Trophoblast cell (in vitro differentiated cells and primary cell): ENCODE results near the gene EFNA1.

Source experiments
- DNase-seq, 2 donors: peaks; one replicate each; pipeline ENCODE4 v3.0.0-alpha.2; 2016
- H2AFZ ChIP-seq: 2 replicates; pipeline ENCODE4 v1.6.1; 2013; ENCODE audit warnings: low read length, moderate library complexity, mild to moderate bottlenecking; ENCODE audit not compliant: insufficient read depth, poor library complexity
- H2AK5ac ChIP-seq: 2 replicates; pipeline ENCODE4 v1.6.1; 2013; ENCODE audit warnings: mild to moderate bottlenecking, low read length
- H2BK120ac ChIP-seq: 2 replicates; pipeline ENCODE4 v1.6.1; 2013; ENCODE audit warnings: low read length, mild to moderate bottlenecking, moderate library complexity; ENCODE audit not compliant: insufficient read depth, poor library complexity
- H2BK12ac ChIP-seq: 2 replicates; pipeline ENCODE4 v1.6.1; 2013; ENCODE audit warnings: mild to moderate bottlenecking, low read length, moderate library complexity
- H2BK5ac ChIP-seq: 2 replicates; pipeline ENCODE4 v1.6.1; 2013; ENCODE audit warnings: low read length, low read depth, moderate library complexity, mild to moderate bottlenecking; ENCODE audit not compliant: poor library complexity
- H3K14ac ChIP-seq: 2 replicates; pipeline ENCODE4 v1.6.1; 2013; ENCODE audit warnings: mild to moderate bottlenecking, low read length
- H3K18ac ChIP-seq: 2 replicates; pipeline ENCODE4 v1.6.1; 2013; ENCODE audit warnings: mild to moderate bottlenecking, low read length
- H3K23ac ChIP-seq: 2 replicates; pipeline ENCODE4 v1.6.1; 2013; ENCODE audit warnings: low read length
- H3K27ac ChIP-seq: 2 replicates; pipeline ENCODE4 v1.5.1; 2013; ENCODE audit warnings: low read depth, mild to moderate bottlenecking, inconsistent platforms, low read length, moderate library complexity
- H3K27me3 ChIP-seq: 2 replicates; pipeline ENCODE4 v1.6.1; 2013; ENCODE audit warnings: inconsistent platforms, mild to moderate bottlenecking, low read length, moderate library complexity; ENCODE audit not compliant: insufficient read depth
- H3K36me3 ChIP-seq, 2 experiments: 1 replicate in 1 of 2; 2 replicates in 1 of 2; pipeline ENCODE4 v1.6.1; 2013; ENCODE audit warnings: low read length in 2 of 2, mild to moderate bottlenecking in 2 of 2, moderate library complexity in 1 of 2; ENCODE audit not compliant: insufficient read depth in 2 of 2, control insufficient read depth in 1 of 2
- H3K4ac ChIP-seq: 2 replicates; pipeline ENCODE4 v1.6.1; 2013; ENCODE audit warnings: low read depth, mild to moderate bottlenecking, low read length, moderate library complexity
- H3K4me1 ChIP-seq, 2 experiments: 1 replicate in 1 of 2; 2 replicates in 1 of 2; pipeline ENCODE4 v1.6.1; 2013; ENCODE audit warnings: low read length in 2 of 2, mild to moderate bottlenecking in 2 of 2, moderate library complexity in 1 of 2; ENCODE audit not compliant: insufficient read depth in 2 of 2, control insufficient read depth in 1 of 2
- H3K4me2 ChIP-seq: 2 replicates; pipeline ENCODE4 v1.6.1; 2013; ENCODE audit warnings: inconsistent platforms, mild to moderate bottlenecking, low read length, moderate library complexity
- H3K4me3 ChIP-seq: 2 replicates; pipeline ENCODE4 v1.5.1; 2013; ENCODE audit warnings: mild to moderate bottlenecking, low read depth, low read length, inconsistent platforms
- H3K79me1 ChIP-seq: one replicate; pipeline ENCODE4 v1.6.1; 2013; ENCODE audit warnings: low read length
- H3K79me2 ChIP-seq: 2 replicates; pipeline ENCODE4 v1.6.1; 2013; ENCODE audit warnings: low read length, mild to moderate bottlenecking; ENCODE audit not compliant: control insufficient read depth, insufficient read depth, poor library complexity
- H3K9ac ChIP-seq: 2 replicates; pipeline ENCODE4 v1.6.1; 2013; ENCODE audit warnings: mild to moderate bottlenecking, low read length
- H3K9me3 ChIP-seq: 2 replicates; pipeline ENCODE4 v1.6.1; 2013; ENCODE audit warnings: low read depth, mild to moderate bottlenecking, control low read depth, inconsistent platforms, low read length; ENCODE audit not compliant: insufficient read depth
- H4K12ac ChIP-seq: 2 replicates; pipeline ENCODE4 v1.6.1; 2013; ENCODE audit warnings: low read depth, mild to moderate bottlenecking, low read length, moderate library complexity
- H4K8ac ChIP-seq: 2 replicates; pipeline ENCODE4 v1.6.1; 2013; ENCODE audit warnings: low read depth, mild to moderate bottlenecking, low read length, moderate library complexity
- H4K91ac ChIP-seq: one replicate; pipeline ENCODE4 v1.6.1; 2013; ENCODE audit warnings: low read depth, mild to moderate bottlenecking, low read length, moderate library complexity
- WGBS: extraction: QIAGEN DNeasy Blood & Tissue Kit; methylation state at CpG from one replicate; pipeline ENCODE4 v1.1.7; 2013; ENCODE audit warnings: missing lambda C conversion rate; ENCODE audit not compliant: insufficient read length, insufficient coverage; ENCODE audit errors: extremely low coverage; 5-methylcytosine and 5-hydroxymethylcytosine counted together

The EFNA1 gene

DNA sequence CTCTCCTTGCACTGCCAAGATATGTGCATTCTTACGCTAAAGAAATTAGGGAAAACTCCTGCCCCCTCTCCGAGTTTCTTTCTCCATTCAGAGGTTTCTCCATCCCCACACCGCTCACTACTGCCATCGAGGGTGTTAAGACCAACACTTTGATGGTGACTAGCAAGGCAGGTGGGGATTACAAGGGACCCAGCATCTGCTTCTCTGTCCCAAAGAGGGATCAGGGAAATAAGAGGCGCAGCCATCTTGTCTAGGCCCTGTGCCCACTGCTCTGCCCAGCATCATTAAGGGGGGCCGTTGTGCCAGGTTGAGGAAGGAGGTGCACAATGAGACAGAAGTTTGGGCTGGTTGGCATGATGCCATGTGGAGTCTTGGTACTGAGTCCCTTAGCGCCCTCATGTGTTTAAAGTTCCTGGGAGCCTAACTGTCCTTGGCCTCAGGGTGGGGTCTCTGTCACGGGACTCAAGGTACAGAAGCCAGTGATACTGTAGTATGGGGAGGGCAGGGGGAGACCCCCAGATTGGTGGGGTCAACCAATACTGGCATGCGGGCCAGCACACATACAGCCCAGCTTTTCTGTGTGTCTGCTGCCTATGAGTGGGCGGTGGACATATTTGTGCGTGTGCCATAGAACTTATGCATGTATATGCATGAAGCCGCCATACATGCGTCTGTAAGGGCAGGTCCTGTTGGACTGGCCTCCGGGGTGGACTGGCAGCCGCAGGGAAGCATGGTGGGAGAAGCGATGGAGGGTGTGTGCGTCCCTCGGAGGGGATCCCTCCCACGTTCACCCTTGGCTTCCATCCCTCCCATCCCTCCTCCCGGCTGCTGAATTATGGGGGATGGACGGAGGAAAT lies 43.6 kb upstream of the EFNA1 start:
- WGBS: no CpG with 5 or more reads among the region's 21 CpGs
- no peak overlapping the region for H3K27ac ChIP-seq

DNA sequence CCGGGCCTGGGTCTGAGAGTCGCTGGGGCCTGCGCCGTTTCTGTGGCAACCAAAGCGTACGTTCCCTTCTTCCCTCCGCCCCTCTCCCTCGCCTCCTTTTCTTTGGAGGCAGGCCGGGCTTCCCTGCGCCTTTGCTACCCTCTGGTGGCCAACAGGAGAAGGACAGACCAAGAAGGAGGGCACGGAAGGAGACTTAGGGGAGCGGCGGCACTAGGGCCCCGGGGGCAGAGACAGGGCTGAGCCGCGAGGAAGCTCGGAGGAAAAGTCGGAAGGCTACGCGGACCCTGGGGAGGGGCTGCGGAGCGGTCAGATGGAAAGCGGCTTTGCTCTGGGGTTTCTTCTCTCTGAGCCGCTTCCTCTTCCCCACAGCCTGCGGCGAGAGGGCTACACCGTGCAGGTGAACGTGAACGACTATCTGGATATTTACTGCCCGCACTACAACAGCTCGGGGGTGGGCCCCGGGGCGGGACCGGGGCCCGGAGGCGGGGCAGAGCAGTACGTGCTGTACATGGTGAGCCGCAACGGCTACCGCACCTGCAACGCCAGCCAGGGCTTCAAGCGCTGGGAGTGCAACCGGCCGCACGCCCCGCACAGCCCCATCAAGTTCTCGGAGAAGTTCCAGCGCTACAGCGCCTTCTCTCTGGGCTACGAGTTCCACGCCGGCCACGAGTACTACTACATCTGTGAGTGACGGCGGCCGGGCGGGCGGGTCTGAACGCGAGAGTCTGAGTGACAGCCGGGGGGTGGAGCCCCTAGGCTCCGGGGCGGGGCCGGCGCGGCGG lies 42.8 kb upstream of the EFNA1 start:
- Histone ChIP-seq H3K18ac (no peak overlapping the region), H3K79me1 (peaks cover 5% of the 10 kb centered on the region), H2AFZ (peak overlapping the region; percentile 88), H3K23ac (no peak overlapping the region), H4K8ac (peak overlapping the region; percentile 25), H3K4me1 (peaks cover 22 to 26% of the 10 kb centered on the region in 2 experiments), H3K79me2 (no peaks in the 10 kb centered on the region), H4K91ac (peak overlapping the region; percentile 11), H3K36me3 (no peaks in the 10 kb centered on the region), H3K9me3 (peaks cover 7% of the 10 kb centered on the region), H4K12ac (no peak overlapping the region), H3K4me3 (peak overlapping the region; percentile 91), H2BK120ac (no peak overlapping the region), H3K27ac (peak overlapping the region; percentile 44), H2AK5ac (no peak overlapping the region), H2BK12ac (no peak overlapping the region), H3K4me2 (peak overlapping the region; percentile 93), H3K9ac (peak overlapping the region; percentile 55), H2BK5ac (peak overlapping the region; percentile 36), H3K27me3 (peaks cover 39% of the 10 kb centered on the region), H3K4ac (no peak overlapping the region), H3K14ac (no peak overlapping the region)
- DNase-seq: peak; percentile 92 to 94
- no CpG with 5 or more reads among the region's 67 CpGs for WGBS

More for the DNA sequence above, 43.6 kb upstream of the EFNA1 start:
- no peak overlapping the region for H2BK5ac ChIP-seq
- no peak overlapping the region for H4K91ac ChIP-seq
- no peak overlapping the region for H3K4ac ChIP-seq
- H2BK120ac ChIP-seq: no peak overlapping the region
- no peak overlapping the region for H3K18ac ChIP-seq
- H2AFZ ChIP-seq: no peak overlapping the region
- H3K4me3 ChIP-seq: peak overlapping the region; percentile 25
- peaks cover 5% of the 10 kb centered on the region for H3K79me1 ChIP-seq
- no peak overlapping the region for H3K14ac ChIP-seq
- no peak overlapping the region for H3K23ac ChIP-seq
- H3K9me3 ChIP-seq: peaks cover 8% of the 10 kb centered on the region
- H3K4me2 ChIP-seq: peak overlapping the region; percentile 58
- H4K12ac ChIP-seq: no peak overlapping the region
- peaks cover 48% of the 10 kb centered on the region for H3K27me3 ChIP-seq
- no peak overlapping the region for H2AK5ac ChIP-seq
- peaks cover 26 to 33% of the 10 kb centered on the region in 2 experiments for H3K4me1 ChIP-seq
- H2BK12ac ChIP-seq: no peak overlapping the region
- no peak overlapping the region for H4K8ac ChIP-seq
- H3K36me3 ChIP-seq: no peaks in the 10 kb centered on the region
- no peak overlapping the region for H3K9ac ChIP-seq
- no peaks in the 10 kb centered on the region for H3K79me2 ChIP-seq
- DNase-seq: no peak

DNA sequence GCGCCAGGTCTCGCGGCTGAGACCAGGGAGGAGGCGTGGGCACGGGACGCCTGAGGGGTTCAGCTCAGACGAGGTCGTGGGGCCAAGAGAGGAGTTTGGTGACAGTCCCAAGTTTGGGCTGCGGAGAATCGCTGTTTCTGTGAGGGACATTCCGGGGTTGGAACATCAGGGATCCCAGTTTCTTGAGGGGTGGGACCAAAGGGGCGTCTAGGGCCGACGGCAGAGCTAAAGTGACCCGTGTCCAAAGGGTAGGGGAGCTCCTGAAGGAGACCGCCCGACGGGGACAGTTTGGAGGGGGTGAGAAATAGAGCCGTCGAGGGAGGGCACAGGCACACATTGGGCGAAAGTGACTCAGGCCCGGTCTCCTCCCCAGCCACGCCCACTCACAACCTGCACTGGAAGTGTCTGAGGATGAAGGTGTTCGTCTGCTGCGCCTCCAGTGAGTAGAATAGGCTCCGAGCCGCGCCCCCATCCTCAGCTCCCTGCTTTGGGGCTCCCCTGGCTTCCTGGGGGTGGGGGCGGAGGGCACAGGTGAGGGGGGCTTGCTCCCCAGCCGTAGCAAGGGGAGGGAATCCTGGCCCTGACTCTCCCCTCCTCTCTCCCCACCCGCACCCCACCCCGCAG lies 42.1 kb upstream of the EFNA1 start:
- DNase-seq: peak; percentile 84 to 85
- no peak overlapping the region for H2BK5ac ChIP-seq
- peak overlapping the region; percentile 93 for H3K4me2 ChIP-seq
- H2BK12ac ChIP-seq: peak overlapping the region; percentile 42
- peak overlapping the region; percentile 56 for H3K4me3 ChIP-seq
- H4K12ac ChIP-seq: peak overlapping the region; percentile 23
- H3K9me3 ChIP-seq: peaks cover 6% of the 10 kb centered on the region
- peaks cover 5% of the 10 kb centered on the region for H3K79me1 ChIP-seq
- H3K18ac ChIP-seq: peak overlapping the region; percentile 14
- H3K4me1 ChIP-seq: peaks cover 21 to 22% of the 10 kb centered on the region in 2 experiments
- H4K8ac ChIP-seq: peak overlapping the region; percentile 61
- H3K36me3 ChIP-seq: no peaks in the 10 kb centered on the region
- no CpG with 5 or more reads among the region's 32 CpGs for WGBS
- no peaks in the 10 kb centered on the region for H3K79me2 ChIP-seq
- H4K91ac ChIP-seq: peak overlapping the region; percentile 44
- H2AK5ac ChIP-seq: no peak overlapping the region
- H3K4ac ChIP-seq: no peak overlapping the region
- no peak overlapping the region for H3K9ac ChIP-seq
- H2AFZ ChIP-seq: peak overlapping the region; percentile 88
- H3K27me3 ChIP-seq: peaks cover 32% of the 10 kb centered on the region
- H3K23ac ChIP-seq: no peak overlapping the region
- H3K14ac ChIP-seq: peak overlapping the region; percentile 25
- H3K27ac ChIP-seq: peak overlapping the region; percentile 36
- no peak overlapping the region for H2BK120ac ChIP-seq

DNA sequence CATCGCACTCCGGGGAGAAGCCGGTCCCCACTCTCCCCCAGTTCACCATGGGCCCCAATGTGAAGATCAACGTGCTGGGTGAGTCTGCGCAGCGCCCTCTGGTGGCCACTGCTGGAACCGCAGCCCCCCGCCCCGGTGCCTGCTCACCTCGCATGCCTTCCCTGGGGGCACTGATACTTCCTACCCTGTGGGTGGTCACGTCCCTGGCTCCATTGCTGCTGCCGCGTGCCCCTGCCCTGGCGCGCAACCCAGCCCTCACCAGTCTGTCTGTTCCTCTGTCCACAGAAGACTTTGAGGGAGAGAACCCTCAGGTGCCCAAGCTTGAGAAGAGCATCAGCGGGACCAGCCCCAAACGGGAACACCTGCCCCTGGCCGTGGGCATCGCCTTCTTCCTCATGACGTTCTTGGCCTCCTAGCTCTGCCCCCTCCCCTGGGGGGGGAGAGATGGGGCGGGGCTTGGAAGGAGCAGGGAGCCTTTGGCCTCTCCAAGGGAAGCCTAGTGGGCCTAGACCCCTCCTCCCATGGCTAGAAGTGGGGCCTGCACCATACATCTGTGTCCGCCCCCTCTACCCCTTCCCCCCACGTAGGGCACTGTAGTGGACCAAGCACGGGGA lies 41.4 kb upstream of the EFNA1 start:
- no CpG with 5 or more reads among the region's 24 CpGs for WGBS
- H2BK5ac ChIP-seq: no peak overlapping the region
- no peak overlapping the region for H4K12ac ChIP-seq
- H3K36me3 ChIP-seq: no peaks in the 10 kb centered on the region
- H3K4me2 ChIP-seq: peak overlapping the region; percentile 93
- no peak overlapping the region for H3K4me3 ChIP-seq
- peak; percentile 65 to 68 for DNase-seq
- H4K91ac ChIP-seq: no peak overlapping the region
- no peak overlapping the region for H3K4ac ChIP-seq
- peaks cover 26% of the 10 kb centered on the region for H3K27me3 ChIP-seq
- H3K9ac ChIP-seq: no peak overlapping the region
- H2BK120ac ChIP-seq: no peak overlapping the region
- H4K8ac ChIP-seq: no peak overlapping the region
- H3K9me3 ChIP-seq: peaks cover 6% of the 10 kb centered on the region
- H3K27ac ChIP-seq: no peak overlapping the region
- H3K23ac ChIP-seq: no peak overlapping the region
- no peak overlapping the region for H2AFZ ChIP-seq
- no peak overlapping the region for H3K18ac ChIP-seq
- peaks cover 5% of the 10 kb centered on the region for H3K79me1 ChIP-seq
- no peaks in the 10 kb centered on the region for H3K79me2 ChIP-seq
- H2AK5ac ChIP-seq: no peak overlapping the region
- H3K14ac ChIP-seq: no peak overlapping the region
- no peak overlapping the region for H2BK12ac ChIP-seq
- H3K4me1 ChIP-seq: peaks cover 19% of the 10 kb centered on the region in 2 experiments
